Panc1 (cell line): ENCODE measurements around the gene UCP3.

Experiments used
- CTCF ChIP-seq: fragments of 450-650 bp; IDR thresholded peaks from 2 replicates; pipeline ENCODE4 v1.5.1; 2017; ENCODE audit warnings: mild to moderate bottlenecking
- POLR2AphosphoS5 ChIP-seq: IDR thresholded peaks from 2 replicates; pipeline ENCODE4 v1.6.1; 2012; ENCODE audit warnings: mild to moderate bottlenecking, low read depth, low read length, moderate library complexity
- REST ChIP-seq, 2 experiments: IDR thresholded peaks; 2 replicates each; pipeline ENCODE4 v1.6.1; 2011 to 2012; ENCODE audit warnings: low read depth in 2 of 2, control low read depth in 1 of 2, low read length in 1 of 2, mild to moderate bottlenecking in 1 of 2, moderate library complexity in 1 of 2; ENCODE audit not compliant: insufficient read depth in 1 of 2
- SIN3A ChIP-seq: IDR thresholded peaks from 2 replicates; pipeline ENCODE4 v1.6.1; 2012; ENCODE audit warnings: low read depth, mild to moderate bottlenecking, low read length, moderate library complexity, borderline replicate concordance; ENCODE audit not compliant: insufficient read depth

GRCh38 chr11:74055938-74056337 lies 47.1 kb upstream of the UCP3 start:
- TF ChIP-seq SIN3A (no peak), CTCF (no peak), POLR2AphosphoS5 (no peak), REST (IDR thresholded peaks at IDR 0.05; ENCODE audit: insufficient read depth in 1 of 2, low read depth in 2 of 2, low read length in 1 of 2) (no peak)
